HG03060 (cell line): Measurements from ENCODE around the gene PARK7.

Experiments
- ATAC-seq: cut with Tn5 transposase; IDR thresholded peaks from one replicate; pipeline ENCODE4 v1.9.1; 2021; ENCODE audit warnings: low read depth, moderate number of reproducible peaks; ENCODE audit not compliant: unreplicated experiment

PARK7 gene

DNA sequence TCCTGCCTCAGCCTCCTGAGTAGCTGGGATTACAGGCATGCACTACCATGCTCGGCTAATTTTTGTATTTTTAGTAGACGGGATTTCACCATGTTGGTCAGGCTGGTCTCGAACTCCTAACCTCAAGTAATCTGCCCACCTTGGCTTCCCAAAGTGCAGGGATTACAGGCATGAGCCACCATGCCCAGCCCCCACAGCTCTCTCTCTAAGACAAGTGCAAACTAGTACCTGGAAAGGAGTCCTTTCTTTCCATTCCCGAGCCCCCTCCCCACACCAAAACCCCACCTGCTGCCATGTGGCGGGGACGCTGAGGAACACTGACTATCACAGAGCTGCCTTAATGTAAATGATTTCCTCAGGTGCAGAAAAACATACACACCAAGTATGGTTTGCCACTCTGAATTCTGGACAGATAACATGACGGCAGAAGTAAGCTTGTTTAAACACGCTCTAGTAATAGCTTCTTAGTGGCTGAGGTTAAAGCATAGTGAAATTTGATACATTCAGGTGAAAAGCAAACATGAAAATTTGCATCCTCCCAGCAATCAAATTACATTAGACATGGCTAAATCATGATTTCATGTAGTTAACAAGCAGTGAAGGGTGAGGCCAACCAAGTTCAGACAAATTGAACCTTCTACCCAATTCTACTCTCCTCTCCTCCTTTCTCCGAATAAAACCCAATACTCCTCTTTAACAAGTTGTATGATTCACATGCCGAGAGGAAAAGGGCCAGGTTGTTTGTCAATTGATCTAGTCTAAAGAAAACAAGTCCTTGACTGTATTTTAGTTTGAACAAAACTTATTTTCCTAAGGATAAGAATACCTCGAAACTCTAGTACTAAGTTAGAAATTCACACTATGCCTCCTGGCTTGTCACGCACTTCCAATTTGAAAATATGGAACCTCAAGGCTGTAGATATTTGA is 44.8 kb downstream of the PARK7 start:
- no peak for ATAC-seq

DNA sequence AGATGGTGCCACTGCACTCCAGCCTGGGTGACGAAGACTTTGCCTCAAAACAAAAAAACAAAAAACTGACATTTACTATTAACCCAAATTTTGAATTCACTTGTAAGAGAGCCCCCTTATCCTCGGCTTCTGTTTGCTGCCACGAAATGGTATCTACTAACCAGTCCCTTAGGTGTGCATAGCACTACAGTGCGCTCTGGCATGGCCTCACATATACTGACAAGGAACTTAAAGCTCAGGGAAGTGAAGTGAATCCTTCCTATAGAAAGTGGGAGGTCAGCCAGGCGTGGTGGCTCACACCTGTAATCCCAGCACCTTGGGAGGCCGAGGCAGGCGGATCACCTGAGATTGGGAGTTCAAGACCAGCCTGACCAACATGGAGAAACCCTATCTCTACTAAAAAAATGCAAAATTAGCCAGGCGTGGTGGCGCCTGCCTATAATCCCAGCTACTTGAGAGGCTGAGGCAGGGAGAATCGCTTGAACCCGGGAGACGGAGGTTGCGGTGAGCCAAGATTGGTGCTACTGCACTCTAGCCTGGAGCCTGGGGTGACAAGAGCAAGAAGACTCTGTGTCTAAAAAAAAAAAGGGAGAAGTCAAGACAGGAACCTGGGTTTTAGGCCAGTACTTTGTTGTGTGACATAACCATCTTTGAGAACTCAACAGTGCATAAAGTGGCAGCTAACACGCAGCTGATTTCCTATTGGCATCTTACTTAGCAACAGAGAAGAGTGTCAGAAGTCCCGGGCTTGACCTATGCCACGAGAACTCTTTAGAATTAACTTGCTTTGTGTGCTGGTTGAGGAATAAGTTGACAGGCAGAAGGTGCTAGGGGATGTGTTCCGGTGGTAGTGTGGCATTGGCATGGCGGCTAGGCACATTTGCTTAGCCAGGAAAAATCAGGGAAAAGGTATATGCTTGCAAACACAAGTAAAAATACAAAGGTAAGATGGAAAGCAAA is 47.8 kb downstream of the PARK7 start:
- ATAC-seq: no peak

DNA sequence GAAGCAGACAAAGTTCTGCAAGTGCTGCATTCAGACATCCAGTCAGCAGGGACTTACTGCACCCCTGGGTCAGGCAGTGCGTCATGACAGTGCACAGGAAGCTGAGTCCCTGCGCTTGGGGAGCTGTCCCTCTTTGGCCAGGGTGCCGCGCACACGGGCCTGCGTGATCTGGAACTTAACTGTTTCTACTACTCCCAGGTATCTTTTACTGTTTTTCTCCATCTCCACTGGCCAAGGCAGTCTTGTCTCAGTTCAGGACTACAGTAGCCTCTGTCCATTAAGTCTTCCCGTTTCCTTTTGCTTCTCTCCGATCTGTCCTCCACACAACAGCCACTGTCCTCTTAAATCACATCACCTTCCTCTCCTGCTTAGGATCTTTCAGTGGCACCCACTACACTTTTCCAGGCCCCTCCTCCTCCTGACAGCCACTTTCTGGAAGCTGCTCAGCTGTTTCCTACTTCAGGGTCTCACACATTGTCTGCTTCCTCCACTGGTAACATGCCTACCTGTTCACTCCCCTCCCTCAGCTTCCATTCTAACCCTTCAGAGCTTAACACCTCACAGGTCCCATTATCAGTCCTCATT is 48.7 kb downstream of the PARK7 start:
- no peak for ATAC-seq

DNA sequence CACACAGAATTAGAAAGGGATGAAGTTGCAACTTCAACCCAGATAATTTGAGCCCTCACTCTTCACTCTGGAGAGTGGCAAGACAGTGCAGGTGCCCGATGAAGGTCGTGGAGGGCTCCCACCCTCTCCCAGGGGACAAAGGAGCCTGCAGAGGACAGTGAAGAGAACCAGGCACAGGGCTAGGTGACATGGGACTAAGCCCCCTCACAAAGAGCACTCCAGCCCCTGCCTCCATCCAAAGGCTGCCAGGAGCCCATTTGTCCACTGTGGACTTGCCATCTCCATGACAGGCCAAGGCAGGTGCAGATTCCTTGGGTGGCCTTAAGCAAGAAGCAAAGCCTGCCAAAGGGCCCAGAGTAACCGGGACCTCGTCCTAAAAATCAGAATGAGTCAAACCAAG is 49.5 kb downstream of the PARK7 start:
- no peak for ATAC-seq

DNA sequence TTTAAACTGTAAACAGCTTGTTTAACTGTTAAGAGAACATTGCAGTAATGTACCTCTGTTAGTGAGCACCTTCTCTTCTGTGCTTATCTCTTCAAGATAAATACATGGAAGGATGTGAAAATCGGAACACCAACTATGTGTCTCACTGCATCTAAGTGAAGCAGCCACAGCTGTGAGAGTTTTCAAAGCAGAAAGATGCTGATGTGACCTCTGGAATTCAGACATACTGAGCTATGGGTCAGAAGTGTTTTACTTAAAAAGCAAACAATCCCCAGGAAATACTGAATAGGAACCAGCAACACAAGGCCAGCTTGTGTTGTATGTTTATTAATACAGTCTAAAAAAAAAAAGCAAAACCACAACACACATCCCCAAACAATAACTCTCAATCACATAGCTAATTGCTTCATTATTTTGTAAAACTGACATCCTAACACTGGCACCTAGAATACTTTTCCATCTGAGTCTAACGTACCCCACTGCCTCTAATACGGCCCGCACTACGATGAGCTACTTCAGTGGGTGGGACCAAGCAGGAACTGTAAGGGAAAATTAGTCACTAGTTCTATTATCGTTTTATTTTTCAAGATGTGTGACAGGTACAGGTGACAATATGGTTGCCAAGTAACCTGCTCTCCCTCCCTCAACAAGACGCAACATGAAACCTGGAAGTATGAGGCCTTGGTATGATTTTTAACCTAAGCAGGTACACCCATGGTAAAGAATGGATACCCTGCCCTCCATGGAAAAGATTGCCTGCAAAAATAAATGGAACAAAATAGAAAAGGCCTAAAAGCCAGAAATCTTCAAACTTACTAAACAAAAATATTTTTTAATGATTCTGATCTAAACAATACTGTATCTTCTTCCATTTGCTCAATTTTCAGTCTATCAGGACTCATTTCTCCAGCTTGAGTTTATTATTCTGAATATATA is 50.7 kb downstream of the PARK7 start:
- ATAC-seq: no peak

DNA sequence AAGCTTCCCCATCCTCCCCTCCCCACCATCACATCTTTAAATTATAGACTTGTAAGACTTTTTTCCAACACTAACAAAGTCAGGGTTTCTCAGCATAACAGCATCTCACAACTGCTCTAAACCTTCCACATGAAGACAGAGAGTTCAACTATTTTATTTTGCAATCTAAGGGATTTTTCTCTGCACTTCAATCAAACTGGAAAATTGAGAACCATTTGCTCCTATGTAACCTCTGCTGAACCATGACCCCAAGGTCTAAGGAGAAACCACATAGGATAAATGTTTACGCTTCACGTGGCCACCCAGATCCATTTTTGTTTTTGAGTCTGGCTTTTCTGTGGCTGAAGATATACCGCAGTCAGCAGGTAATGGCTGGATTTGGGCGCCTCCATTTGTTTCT is 51.4 kb downstream of the PARK7 start:
- no peak for ATAC-seq

DNA sequence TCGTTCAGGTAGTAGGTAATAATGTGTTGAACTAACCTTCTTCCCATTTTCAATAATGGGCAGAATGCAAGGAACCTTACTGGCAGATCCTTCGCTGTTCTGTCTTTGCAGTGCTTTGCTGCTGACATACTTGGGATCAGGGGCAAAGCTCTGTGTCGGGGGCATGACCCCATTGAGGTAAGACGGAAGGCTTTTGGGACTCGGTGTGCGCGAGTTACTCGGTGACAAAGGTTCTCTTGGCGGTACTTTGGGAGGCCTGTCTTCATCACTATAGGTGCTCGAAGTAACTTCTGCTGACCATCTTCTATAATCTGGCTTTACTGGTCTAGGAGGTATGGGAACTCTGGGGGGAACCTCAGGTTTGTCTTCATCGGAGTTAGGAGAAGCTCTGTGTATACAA is 51.9 kb downstream of the PARK7 start:
- ATAC-seq: no peak

DNA sequence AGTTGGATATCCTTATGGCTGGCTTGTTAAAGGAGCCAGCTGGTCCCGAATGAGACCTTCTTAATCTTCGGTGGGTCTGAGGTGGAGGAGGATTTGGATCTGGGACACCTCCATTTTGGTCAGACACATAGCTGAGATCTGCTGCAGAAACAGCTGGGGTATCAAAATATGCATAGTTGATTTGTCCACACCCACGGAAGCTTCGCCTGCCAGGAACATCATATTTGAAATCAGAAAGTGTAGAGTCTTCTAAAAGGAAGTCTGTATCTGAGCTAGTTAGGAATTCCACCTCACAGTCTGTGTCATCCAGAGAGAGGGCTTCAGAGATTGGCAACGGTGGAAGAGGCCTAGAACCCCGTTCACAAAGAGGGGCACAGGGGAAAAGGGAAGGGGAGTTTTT is 52.3 kb downstream of the PARK7 start:
- ATAC-seq: no peak

DNA sequence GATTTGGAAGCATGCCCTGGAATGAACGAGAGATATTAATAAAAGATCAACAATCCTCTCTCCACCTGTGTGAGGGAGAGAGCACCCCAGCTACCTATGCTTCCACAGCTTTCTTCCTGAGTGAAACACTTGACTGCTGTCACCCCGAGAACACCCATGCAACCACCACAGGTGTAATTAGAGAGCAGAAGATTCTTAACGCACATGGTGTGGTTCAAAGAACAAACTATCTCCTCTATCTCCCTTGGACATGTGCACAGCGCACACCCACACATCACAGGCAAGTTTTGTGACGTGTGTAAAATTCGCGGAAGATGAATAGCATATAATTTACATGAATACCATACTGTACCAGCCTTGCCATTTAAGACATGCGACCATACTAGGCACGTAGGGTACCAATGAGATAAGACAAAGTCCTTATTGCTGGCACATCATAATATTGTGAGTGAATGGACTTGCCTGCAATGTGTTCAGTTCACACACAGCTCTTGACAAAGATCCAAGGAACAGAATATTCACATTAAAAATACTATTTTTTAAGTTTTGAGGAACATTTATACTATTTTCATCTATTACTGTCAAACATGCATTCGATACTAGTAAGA is 53.0 kb downstream of the PARK7 start:
- no peak for ATAC-seq

DNA sequence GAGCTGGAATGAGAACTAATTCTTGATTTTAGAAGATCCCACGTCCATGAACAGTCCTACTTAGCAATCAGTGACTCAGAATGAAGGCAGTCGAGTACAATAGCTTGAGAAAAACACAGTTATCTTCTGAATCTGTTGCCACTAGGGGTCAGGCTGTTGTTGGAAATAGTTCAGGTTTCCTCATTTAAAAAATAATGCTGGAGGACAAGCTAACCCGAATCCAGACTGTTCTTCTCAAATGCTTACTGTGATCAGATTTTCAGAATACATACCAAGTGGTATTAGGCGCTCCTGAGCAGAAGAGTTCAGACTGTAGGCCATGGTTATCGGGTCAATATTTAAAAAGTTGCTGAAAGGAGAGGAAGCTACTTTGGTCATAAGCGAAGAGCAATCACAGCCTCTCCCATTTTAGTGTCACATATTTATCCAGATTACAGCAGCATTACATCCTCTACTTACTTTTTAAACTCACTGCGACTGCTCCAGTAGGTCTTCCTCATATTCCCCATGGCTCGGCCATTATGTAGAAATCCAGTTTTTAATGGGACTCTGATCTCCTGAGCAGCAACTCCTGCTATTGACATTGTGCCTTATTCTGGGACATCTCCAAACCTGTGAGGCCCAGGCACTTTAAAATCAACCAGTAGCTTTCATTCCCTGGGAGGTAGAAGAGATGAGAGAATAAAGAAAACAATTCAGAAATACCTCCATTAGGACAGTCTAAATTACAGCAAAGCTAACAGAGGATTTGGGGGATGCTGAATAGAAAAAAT is 53.7 kb downstream of the PARK7 start:
- ATAC-seq: no peak

DNA sequence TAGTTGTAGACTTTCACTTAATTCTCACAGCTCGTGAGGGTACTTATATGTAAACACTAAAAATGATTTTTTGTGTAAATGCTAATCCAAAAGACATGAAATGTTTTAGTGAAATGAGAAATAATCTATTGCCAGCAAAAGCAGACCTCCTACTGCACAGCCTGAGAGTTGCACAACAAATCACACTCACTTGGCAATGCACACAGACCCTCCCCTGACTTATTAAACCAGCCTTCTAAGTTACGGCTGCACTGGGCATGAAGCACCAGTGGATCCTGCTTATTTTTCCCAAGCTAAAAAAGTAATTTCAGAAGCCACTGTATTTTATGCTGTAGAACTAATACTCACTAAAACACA is 54.3 kb downstream of the PARK7 start:
- no peak for ATAC-seq

DNA sequence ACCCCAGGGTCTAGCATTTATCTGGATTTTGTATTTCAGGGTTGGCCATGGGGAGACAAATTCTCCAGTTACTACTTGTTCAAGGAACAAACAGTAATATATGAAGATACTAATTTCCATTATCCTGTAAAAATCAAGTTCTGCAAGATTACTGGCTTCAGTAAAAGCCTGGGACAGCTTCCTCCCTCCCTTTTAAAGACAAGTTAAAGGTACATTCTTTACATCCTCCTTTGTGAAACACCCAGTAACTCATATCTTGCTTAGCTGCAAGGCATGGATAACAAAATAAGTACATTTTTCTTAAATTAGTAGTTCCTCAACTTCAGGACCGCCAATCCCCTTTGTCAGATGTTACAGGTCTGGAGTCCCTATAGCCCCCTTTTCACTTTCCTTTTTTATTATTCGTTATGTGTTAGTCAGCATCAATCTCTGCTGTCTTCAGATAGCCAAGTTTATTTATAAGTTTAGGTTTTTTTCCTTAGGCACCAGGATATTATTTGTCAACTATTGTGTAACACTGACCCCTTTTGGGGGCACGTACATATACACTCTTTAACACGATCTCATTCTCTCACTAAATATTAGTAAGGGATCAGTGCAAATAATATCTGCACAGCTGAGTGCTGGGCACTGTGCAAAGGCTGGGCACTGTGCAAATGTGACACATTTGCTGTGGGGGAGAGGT is 54.8 kb downstream of the PARK7 start:
- no peak for ATAC-seq

DNA sequence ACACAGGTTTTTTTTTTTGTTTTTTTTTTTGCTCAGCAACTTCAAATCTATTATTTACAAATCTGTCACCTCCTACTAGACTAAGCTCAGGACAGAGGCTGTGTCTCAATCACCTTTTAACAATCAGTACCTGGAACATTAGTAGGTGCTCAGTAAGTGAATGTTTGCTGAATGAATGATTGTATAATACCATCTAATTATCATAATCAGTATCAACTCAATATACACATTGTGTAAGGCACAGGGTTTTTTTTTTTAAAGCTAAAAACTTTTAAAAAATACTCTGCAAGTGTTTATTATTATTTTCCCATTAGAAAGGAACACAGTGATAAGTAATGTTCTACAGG is 55.4 kb downstream of the PARK7 start:
- no peak for ATAC-seq

DNA sequence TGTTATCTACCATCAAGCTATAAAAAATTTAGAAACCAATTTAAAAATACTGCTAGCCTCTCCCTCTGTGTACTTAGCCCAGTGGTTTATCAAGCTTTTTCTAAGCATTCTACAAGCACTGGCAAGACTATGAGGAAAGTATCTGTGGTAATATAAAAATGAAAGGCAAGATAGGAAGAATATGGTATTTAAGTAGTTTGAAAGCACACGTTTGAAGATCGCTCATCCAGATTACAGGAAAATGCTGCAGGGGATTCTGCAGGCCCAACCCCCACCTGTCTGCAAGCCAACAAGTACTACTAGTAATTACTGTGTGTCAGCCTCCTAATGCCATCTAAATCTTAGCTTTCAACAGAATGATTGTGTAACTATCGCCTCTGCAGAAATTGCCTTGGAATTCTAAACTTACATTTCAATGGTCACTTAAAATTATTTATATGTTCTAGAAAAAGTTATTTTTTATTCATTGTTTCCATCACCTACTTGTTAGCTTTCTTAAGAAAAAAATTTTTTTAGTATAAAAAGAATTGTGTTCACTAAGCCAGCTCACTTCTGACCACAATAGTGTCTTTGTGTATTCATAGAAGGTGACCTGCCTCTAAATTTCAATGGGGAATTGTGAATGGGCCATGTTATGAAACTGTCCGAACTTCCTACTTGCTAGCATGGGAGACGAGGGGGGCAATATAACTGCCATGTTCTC is 56.1 kb downstream of the PARK7 start:
- ATAC-seq: no peak

DNA sequence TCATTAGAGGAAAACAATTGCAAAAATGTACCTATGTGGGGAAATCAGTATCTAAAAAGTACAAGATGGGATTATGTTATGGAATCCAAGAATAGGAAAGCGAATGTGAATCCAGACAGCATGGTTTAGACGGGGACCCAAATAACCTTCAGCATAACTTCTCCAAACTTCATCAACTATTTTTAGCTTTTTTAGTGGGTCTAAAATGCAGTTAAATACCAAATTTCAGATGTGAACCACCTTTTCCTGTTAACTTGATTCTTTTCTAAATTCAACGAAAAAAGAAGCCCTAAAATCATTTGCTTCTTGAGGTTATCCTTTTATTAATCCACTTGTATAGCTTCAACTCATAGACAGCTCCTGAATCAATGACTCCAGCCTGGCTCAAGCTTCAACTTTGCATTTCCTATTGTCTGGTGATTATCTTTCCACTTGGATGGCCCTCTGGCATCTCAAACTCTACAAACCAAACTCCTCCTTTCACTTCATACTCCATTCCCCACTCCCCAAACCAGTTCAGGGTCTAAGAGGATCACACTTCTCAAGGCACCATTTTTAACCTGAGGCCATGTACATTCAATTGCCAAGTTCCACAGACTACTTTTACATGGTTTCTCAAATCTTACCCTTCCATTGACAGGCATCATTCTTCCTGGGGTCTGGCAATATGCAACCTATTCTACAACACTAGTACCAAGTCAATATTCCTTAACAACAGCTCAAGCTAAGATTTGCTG is 57.1 kb downstream of the PARK7 start:
- ATAC-seq: no peak

DNA sequence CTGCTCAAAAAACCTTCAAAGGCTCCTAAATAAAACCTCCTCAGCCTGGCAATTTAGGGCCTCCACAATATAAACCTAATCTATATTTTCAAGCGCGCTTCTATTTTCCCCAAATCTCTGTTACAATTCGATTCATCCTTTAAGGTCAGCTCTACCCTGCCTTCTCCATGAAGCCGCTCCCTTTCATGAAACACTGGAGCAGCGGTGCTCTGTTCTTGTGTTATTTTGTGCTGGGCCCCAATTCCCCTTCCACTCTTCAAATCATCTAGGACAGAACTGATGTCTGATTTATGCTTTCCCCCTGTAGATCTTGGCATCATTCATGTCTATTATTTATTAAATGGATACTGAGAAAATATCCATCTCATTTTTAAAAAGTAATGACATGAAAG is 57.7 kb downstream of the PARK7 start:
- ATAC-seq: no peak

DNA sequence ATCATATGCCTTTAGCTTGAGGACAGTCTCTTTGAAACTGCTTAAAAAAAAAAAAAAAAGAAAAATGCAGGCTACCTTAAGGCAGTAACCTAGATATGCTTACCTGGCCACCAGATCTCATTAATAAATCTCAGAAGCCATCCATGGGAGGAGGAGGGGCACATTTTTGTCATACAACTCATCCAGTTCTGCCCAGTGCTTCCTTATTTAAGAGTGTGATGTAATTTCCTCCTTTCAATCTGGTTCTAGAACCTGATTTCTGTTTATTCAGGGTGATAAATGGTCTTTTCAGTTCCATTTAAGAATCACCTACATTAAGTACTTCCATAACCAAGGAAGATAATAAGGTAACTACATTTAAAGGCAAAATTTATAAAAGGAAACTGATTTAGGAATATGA is 58.5 kb downstream of the PARK7 start:
- no peak for ATAC-seq
